DMS153 treated with DMSO at 0.1 percent for 48 hours (cell line): Measurements from ENCODE around the gene TRHDE.
"Not testable (repeated sequence)": the region's sequence is repeated elsewhere in the genome, so short reads cannot be mapped to it uniquely, and the experiment has no call there.

Experiments used
- DNase-seq: peaks from one replicate; lab custom pipeline; 2025; ENCODE audit not compliant: unreplicated experiment; lab: John Stamatoyannopoulos, UW

TRHDE gene

DNA sequence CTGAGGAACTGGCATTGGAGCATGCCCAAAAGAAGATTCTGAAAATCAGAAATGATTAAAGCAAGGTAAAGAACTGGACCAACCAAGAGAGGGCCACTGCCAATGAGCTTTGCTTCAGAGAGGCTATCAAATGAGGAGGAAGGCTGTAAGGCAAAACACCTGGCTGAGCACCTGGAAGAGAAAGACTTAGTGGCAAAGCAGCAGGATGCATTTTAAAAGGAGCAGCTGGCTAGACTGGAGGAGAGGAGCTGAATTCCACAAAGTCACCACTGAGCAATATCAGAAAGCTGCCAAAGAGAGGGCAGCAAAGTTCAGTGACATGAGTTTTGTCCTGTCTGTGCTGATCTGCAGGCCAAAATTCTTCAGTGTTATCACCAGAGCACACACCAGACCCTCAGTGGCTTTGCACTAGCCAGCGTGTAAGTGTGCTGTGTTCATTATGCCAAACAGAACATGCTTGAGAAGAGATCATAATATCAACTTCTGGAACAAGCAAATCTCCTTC is 338.7 kb downstream of the TRHDE start:
- DNase-seq: no peak

DNA sequence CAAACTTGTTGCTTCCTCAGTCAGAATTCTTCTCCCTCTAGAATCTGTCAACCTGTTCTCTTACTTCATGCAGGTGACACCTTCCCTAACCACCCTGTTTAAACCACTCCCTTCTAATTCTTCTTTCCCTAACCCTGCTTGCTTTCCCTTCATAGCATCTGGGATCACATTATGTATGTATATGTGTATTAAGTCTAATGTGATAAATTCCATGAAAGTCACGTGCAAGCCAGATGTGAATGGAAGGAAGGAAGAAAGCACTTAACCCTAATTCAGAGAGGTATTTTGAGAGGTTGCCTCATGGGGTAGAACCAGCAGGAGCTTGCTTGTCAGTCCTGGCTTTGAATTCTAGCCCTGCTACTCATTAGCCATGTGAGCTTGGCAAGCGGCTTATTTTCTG is 340.0 kb downstream of the TRHDE start:
- DNase-seq: no peak

DNA sequence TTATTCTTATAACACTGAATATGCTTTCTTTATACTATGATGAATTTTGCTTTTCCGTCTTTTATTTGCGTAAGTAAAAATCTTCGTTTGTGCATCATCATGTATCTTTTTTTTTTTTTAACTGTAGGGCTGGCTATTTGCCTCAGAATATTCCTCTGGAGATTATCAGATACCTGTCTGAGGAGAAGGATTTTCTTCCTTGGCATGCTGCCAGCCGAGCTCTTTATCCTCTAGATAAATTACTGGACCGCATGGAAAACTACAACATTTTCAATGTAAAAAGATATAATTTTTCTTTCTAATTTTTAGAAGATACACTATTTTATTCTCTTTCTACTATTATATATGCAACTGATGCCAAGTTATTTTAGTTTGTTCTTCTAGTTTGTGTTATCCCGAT is 346.6 kb downstream of the TRHDE start:
- DNase-seq: no peak

DNA sequence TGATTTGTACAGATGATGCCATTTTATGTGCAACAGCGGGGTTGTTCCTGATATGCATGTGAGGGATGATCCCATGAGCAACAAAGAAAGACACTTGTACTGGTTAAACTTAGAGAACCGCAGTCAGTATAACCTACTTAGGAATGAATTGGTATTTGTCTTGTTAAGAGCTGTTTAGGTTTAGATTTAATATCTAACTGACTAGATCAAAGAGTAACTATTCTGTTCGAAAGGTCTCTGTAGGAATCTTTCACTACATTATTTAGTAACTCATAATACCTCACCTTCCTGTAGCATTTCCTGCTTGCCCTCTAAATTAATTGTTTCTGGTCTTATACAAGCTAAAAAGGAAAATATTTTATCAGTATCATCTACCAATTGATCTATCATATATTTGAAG is 350.4 kb downstream of the TRHDE start:
- no peak for DNase-seq

DNA sequence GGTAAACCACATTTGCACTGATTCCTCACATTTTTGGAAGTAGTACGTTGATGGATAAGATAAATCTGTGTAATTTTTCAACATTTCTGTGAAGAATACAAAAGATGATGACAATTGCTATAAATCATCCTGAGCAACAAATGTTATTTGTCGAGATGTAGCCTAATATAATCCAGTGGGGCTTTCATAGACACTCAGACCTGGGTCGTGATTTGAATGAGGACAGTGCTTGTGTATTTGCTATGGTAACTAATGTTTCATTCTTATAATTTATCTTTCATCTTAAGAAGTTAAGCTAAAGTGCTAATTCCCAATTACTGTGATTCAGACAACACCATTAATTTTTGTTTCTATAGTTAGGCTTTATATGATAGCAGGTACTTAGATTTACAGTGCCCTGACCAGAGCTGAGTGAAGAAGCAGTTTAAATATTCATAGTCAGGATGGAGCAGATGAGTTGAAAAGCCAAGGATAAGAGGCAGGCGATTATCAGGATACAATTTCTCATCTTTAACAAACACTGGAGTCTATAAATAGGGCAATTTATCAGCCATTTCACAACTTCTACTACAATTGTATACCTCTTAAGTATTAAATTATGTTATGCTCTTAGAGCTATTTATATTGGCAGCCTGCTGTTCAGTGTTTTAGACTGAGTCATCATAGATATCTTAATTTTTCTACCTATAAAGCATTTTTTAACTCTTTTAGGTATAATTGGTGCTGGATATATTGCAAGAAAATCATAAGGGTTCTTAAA is 359.9 kb downstream of the TRHDE start:
- DNase-seq: no peak

DNA sequence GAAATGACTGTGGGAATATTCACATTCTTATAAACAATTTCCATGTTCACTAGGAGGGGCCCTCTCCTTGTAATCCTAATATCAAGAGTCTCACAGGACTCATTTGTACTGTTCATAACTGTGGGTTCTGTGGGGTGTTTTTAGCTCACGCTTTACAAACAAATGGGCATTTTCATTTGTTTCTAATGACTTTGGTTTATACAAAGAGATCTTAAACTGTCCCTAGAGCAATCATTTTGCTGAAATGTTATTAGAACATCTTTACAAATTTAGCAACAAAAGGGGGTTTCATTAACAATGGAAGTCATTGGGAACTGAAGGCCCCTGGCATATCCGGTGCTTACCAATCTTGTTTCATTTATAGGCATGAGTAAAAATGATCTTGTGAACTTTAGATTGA is 370.5 kb downstream of the TRHDE start:
- no peak for DNase-seq

DNA sequence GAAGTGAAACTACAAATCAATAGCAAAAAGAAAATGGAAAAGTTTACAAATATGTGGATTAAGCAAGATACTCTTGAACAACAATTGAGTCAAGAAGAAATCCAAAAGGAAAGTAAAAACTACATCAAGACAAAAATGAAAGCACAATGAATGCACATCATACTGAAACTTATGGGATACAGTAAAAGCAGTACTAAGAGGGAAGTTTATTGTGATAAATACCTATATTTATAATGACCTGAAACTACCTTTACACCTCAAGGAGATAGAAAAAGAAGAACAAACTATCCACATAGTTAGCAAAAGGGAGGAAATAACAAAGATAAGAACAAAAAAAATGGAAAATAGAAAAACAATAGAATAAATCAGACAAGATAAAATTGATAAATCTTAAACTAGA is 375.0 kb downstream of the TRHDE start:
- DNase-seq: no peak

DNA sequence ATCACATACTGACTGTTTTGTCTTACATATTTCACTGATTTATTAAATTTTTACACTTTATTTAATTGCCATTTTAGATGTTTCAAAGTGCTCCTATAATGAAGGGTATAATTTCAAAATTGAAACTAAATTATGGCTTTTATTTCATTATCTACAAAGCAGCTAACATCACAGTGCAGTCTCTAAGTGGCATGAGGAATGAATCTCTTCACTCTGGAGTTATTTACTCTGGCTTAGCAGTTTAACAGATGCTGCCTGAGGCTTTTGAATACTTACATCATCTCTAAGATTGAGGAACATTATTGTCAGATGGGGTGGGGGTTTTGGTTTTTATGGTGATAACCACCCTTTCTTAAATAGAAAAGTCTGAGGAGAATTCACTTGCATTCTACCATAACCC is 386.4 kb downstream of the TRHDE start:
- DNase-seq: no peak

DNA sequence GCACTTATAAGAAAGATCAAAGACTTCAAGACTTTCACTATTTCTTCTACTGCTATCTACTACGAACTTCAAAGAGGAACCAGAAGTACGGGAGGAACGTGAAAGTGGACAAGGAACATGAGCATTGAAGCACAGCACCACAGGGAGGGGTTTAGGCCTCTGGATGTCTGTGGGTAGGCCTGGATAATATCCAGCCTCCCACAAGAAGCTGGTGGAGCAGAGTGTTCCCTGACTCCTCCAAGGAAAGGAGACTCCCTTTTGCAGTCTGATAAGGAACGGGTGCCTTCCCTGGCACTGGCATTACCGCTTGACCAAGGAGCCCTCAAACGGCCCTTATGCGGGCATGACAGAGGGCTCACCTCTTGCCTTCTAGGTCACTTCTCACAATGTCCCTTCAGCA is 388.0 kb downstream of the TRHDE start:
- DNase-seq: not testable (repeated sequence)

DNA sequence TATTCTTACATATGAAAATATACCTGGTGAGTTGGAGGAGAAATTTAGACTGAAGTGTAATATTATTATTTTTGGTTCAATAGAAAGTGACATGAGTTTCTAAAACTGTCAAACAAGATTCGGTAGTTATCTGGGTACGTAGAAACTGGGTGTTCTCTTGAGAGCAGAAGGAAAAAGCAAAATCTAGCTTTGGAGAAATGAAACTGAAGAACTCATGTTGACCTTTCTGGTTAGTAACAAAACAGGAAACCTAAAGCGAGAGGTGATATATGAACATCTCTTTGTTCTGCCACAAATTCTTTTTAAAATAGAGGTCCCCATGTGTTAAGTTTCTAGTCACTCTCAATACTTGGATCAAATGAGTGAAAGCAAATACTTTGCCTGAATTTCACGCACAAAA is 401.7 kb downstream of the TRHDE start:
- no peak for DNase-seq

DNA sequence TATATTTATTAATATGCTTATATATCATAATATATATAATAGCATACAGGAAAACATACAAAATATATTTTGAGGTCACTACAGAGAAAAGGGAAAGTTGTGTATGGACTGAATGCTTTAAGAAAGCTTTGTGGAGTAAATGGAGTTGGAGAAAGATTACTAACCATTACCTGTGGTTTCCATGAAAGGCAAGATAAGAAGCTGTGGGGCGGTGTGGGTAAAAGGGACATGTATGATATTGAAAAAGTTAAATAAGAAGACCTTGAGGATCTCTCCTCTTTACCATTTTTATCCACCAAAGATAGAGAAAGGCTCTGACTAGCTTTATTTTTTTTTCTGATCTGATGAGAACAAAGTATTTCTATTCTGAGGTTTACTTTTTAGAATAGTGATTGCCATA is 404.4 kb downstream of the TRHDE start:
- no peak for DNase-seq

DNA sequence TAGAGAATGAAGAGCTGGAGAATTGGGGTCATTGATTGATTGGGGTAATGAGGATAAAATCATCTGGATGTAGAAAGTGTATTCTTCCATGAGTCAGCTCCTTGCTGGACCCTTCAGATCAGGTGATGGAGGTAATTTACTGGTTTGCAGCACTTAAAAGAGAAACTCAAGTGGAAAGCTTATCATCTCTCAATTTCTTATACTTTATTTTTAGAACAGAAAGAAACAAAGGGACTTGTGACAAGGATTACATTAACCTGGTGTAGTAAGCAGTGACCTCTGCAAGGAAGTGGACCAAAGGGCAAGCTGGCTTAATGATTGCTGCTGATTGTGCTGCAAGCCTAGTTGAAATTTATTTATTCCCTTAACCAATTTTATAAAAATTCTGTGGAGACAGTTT is 405.0 kb downstream of the TRHDE start:
- no peak for DNase-seq

DNA sequence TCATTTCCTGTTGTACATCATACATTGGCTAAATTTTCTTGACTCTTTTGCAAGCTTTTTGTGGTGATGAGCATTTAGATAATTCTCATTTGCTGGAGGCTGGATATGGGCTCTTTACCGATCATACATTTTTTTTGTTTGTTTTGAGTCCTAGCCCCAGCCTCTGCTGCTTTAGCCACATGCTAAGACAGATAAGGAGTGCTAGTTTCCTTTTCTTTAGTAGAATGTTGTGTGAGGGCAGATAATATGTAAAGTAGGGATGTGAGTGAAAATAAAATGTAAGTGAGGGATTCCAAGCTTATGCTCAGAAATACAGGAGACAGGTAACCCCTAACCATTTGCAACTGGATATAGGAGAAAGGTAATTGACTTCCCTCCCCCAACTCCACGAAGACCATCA is 405.7 kb downstream of the TRHDE start:
- no peak for DNase-seq

DNA sequence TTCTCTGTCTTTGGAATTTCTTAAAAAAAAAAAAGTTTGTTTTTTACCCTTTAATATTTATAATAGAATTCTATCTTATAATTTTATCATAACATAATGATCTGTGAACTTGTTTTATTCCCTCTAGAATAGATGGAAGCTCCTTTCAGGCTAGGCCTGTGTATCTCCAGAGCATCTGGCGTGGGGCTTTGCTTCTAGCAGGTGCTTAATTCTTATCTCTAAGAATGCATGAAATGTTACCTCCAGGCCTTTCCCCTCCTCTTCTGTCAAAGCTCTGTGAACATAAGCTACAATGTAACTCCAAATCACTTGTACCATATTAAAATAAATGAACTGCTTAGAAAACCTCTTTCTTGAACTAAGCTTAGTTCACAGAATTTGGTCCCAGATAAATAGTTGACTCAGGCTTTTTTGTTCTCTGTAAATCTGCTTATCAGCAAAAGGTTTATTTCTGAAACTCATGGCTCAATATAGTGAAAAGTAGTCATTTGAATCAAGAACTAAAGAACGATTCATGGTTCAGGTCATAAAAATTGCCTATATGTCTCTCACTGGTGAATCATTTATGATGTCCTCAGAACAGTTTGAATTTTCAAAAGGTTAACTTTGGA is 407.1 kb downstream of the TRHDE start:
- DNase-seq: no peak

DNA sequence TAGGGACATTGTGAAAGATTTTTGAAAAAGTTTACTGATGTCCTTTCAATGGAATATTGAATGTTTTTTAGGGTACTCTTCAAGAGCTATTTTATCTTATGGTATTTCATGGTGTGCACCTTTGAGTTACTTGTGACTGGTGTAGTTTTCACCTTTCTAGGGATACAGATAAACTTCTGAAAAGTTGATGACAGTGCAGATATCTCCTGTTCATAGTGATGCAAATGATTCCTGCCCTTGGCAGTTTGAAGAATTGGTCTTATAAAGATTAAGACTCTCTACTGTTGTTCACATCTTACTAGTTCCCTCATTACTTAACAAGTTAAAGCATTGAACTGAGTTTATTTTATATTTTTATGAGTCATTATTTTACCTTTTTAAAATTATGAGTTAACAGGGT is 408.9 kb downstream of the TRHDE start:
- no peak for DNase-seq

DNA sequence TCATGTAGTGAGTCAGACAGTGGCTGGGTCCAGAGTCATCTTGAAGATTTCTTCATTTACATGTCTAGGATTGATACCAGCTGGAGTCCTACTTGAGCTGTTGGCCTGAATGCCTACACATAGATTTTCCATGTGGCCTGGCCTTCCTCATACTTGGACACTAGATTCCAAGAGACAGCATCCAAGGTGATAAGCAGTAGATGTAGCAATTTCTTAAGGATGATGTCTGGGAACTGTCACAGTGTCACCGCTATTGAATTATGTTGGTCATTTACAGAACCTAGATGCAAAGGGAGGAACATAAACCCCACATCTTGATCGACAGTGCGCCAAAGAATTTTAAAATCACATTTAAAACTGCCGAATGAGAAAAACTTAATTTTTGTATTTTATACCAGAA is 412.3 kb downstream of the TRHDE start:
- DNase-seq: no peak

DNA sequence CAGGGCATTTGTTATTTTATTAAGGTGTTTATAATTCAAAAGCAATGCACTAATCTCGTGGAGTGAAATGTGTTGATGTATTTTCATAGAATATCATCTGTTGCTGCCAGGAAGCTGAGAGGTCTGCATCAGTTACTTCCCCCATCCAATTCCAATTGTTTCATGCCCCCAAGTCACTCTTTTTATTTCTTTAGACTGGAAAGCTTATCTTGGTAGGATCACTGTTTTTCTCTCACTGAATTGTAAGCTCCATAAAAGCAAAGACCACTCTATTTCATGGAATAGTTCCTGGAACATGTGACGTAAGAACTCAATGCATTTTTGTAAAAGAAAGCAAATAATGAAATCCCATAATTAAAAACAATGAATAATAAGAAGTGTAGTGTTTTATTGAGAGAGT is 420.2 kb downstream of the TRHDE start:
- no peak for DNase-seq

DNA sequence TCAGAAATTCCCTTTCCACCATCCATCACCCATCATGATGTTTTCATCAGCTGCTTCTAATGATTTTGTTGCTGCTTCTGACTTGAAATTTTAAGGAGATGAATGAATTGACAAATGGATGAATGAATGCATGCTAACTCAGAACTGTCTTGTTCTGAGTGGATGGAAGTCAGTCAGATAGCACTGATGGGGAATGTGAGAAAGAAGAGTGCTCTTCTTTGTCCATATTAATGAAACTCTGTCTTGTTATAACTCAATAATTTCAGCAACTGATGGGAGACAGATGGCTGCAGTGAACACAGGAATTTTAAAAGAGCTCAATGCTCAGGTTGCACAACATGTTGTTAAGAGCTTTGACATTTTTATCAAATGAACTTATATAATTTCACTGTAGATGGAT is 422.0 kb downstream of the TRHDE start:
- no peak for DNase-seq

DNA sequence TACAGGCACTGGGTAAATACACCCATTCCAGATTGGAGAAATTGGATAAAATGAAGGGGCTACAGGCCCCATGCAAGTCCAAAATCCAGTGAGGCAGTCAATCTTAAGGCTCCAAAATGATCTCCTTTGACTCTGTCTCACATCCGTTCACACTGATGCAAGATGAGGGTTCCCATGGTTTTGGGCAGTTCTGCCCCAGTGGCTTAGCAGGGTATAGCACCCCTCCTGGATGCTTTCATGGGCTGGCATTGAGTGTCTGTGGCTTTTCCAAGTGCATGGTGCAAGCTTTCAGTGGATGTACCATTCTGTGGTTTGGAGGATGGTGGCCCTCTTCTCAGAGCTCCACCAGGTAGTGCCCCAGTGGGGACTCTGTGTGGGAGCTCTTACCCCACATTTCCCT is 427.2 kb downstream of the TRHDE start:
- no peak for DNase-seq

DNA sequence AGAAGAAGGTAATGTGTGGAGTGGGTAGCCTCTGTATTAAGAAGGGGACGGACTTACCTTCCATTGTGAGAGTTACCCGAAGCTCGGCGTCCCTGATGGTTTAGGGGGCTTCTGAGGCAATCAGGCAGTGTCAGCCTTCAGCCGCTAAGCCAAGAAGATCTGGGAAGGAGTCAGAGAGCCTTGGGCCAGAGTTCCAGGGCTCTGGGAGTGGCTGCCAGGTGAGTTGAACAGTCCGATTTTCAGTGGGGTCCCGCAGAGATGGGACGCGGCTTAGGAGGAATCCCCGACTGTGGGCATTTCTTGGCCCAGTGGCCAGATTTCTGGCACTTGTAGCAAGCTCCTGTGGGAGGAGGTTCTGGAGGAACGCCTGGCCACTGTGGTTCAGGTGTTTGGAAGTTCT is 439.9 kb downstream of the TRHDE start:
- not testable (repeated sequence) for DNase-seq

DNA sequence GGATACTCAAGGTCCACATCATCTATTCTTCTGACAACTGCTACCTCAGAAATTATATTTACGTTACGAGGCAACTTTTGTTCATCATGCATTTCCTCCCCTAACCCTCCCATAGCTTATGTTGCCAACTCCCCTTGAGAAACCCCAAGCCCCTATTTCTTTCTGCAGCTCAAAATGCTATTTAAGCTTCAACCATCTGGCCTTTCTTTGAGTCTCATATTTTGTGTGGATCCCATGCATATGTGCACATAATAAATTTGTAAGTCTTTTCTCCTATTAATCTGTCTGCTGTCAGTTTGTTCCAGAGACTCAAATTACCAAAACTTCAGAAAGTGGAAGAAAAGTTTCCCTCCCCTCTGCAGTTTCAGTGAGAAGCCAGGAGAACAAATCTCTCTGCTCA is 444.1 kb downstream of the TRHDE start:
- no peak for DNase-seq

DNA sequence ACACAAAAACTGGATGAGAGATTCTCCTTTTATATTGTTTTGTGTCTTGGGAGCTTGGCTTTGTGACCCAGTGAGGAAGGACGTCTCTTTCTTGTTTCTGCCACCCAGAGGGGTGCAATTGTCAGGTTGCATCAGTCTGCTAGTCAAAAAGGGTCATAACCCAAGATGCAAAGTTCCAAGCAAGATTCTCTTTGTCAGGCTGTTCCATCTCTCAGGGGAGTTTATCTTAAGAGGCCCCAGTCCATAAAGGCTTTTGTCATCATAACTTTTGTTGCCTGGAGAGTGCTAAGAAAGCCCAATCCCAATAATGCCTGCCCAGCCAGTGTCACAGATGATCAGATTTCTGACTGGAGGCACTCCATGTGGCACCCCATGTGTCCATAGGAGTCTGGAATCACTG is 444.9 kb downstream of the TRHDE start:
- DNase-seq: no peak
